Activated CD8-positive, alpha-beta memory T cell treated with anti-CD3 and anti-CD28 coated beads, Interleukin-2, amount 50 U/mL, for 4 hours (primary cell): Measurements from ENCODE around the gene ARHGEF26.

Experiments
- DNase-seq: peaks from one replicate; pipeline ENCODE4 v3.0.0-alpha.2; 2020

The ARHGEF26 gene

DNA sequence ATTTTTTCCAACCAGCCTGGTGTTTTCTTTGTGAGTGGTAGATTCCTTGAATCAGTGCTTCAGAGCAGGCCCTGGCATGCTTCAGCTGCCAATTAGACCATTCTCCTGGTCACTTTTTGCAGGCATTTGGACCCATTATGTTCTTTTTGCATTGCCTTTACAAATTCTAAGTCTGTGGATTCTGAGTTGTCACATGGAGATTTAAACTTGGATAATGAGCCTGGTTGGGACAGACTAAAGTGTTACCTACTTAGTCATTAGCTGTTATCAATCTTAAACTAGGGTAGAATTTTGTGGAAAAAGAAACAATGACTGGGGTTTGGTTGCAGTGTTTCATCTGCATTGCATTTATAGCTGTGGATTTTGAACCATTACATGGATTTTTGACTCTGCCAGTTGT, 40.6 kb downstream of the ARHGEF26 start:
- no peak for DNase-seq

GRCh38 chr3:154164387-154164786, 43.2 kb downstream of the ARHGEF26 start:
- no peak for DNase-seq

DNA sequence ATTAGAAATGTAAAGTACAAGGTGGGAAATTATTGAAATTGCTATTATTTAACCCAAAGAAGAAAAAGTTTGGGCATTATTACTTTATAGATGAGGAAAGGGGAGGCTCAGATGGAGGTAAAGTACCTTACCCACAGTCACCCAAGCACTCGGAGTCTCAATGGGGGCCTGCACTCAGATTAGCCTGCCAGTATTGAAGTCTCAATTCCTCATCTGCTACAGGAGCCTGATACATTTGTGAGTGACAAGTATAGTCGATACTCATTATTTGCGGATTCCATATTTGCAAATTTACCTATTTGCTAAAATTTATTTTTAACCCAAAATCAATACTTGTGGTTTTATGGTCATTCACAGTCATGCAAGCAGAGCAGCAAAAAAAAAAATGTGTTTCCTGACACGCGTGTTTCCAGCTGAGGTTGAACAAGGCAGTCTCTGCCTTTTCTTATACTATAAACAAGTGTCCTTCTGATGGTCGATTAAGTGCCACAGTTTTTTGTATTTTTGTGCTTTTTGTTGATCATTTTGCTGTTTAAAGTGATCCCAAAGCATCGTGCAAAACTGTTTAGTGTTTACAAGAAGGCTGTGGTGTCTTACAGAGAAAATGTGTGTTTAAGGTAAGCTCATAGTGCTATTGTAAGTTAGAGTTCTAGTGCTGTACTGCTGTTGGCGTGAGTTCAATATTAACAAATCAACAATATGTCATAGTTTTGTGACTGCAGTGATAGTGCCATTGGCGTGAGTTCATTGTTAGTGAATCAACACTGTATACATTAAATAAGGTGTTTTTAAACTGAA, 48.0 kb downstream of the ARHGEF26 start:
- DNase-seq, result no peak

GRCh38 chr3:154169796-154170110, 48.6 kb downstream of the ARHGEF26 start:
- no peak for DNase-seq

DNA sequence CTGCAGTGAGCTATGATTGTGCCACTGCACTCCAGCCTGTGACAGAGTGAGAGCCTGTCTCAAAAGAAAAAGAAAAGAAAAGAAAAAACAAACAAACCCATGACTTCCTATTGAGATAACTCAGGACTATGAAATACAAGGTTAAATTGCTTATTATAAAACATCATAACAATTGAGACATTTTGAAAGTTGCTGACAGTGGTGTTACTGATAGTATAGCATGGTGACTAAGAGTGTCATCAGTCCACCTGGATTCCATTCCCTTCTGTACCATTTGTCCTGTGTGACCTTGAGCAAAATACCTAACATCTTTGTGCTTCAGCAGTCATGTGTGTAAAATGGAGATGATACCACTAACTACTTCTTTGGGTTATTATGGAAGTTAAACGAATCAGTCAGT, 49.1 kb downstream of the ARHGEF26 start:
- no peak for DNase-seq

GRCh38 chr3:154175041-154175440, 53.9 kb downstream of the ARHGEF26 start:
- DNase-seq, result no peak

DNA sequence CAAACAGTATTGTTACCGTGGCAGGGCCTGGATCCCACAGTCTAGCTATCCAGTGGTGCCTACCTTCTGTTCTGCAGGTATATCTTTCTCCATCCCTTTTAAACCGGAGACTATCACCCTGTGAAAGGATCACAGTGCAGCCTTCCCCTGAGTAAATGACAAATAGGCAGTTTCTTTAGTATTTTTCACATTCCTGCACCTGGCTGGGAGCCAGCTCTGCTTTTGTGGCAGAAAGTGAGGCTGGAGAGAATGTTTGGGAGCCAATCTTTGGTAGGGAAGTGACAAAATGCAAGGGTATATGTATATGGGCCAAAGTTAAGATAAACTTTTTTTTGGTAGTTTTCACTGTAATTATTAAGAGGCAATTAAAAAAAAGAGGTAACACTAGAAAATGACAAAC, 54.8 kb downstream of the ARHGEF26 start:
- no peak for DNase-seq

DNA sequence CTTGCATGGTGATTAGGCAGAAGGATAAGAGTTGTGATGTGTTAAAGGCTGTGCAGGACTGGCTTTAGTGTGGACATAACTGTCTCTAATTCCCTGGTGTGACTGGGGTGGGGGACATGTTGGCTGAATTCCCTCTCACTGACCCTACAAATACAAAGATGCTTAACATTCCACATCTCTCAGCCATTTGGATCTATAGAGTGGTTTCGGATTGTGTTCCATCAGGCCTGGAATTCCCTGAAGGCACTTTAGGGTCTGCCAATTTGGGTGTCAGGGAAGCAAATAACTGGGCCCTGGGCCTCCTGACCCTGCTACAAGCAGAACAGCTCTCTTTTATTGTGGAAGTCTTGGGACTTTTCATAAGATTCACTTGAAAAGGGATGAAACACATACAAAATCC, 56.2 kb downstream of the ARHGEF26 start:
- no peak for DNase-seq

- DNase-seq, result no peak
Measured at GRCh38 chr3:154178172-154178571, 57.0 kb downstream of the ARHGEF26 start.

DNA sequence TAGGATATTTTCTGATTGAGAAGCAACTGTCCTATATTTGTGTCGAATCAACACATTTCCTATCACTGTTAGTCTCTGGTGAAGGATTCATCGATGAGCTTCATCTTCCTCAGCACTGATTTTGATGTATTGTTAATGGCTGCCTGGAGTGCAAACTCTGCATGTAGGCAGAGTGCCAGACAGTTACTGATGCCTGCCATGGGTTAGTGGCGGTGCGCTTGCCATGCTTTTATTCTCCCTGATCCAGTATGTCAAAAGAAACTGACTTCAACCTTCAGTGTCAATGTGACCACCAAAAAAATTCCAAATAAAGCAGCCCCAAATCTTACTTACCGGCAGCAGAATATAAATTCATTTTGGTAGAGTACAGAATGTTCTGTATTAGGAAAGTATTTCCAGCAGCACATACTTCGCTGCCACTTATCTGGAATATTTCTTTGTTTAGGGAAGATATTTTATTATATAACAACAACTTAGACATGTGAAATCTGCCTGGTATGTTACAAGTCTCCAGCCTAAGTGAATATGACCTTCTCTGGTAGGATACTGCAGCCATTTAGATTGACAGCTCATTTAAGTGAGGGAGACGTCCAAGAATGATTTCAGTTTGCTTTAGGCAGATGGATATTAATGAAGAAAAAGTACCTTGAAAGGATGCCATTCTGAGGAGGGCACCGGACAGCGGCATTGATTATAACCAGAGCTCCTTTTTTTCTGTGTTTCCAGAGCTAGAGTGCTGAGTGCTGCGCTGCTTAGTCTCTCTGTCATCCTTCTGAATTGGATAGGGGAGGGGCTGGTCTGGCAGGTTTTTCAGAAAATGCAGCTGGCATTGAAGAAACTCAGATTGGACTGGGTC, 59.9 kb downstream of the ARHGEF26 start:
- DNase-seq, result no peak

DNA sequence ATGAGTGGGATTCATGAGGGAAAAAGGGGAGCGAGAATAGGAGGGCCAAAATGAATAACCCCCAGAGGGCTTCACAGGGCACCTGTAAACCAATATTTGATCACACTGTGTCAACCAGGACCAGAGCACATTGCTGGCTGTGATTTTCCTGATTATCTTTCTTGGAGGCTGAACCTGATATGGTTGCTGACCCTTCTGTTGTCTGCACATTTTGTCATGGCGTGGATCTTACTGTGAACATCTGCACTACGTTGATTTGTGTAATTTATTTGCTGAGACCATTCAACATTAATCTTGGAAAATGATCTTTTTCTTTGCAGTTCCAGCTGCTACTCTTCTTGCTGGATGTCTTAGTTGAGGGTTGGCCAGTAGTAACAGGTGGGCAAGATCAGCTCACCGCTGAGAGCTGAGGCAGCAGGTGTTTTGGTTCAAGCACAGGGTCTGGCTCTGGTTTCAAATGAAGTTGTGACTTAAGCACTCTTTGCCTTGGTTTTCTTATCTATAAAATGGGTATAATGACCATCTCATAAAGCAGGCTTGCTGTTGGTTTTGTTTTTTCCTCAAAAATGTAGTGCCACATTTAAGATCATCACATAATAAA, 61.2 kb downstream of the ARHGEF26 start:
- DNase-seq, result no peak

DNA sequence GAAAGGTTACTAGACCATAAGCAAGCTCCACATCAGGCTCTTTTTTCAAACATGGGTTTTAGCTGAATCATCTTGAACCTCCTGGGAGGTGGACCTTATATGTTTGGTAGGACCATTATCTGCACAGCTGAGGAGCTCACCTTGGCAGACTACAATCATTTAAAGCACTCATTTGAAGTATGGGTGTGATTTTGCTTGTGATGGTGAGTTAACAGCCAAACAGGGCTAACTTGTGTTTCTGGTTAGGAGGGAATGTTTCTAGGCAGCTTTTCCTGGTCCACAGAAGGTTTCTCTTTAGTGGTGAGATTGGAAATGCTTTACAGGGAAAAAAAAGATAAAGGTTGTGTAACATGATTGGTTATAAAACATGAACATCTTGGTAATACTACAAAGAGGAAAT, 61.8 kb downstream of the ARHGEF26 start:
- DNase-seq, result no peak

DNA sequence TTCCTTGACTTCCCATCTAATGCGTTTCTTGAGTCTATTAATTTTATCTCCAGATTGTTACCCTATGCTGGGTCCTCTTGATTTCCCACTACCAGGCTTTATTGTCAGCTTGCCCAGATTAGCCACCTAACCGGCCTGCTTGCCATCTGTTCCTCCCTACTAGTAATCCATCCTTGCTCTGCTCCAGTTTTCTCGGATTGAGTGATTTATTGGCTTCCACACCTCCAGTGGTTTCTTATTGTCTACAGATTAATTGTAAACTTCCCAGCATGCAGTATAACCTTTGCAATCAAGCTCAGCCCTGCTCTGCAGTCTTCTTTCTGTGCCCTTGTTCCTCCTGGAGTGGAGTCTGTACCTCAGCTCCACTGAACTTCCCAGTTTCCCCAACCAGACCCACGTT, 63.4 kb downstream of the ARHGEF26 start:
- no peak for DNase-seq

GRCh38 chr3:154188437-154188836, 67.2 kb downstream of the ARHGEF26 start:
- DNase-seq, result no peak

GRCh38 chr3:154188846-154189245, 67.7 kb downstream of the ARHGEF26 start:
- DNase-seq, result no peak

- no peak for DNase-seq
Measured at GRCh38 chr3:154191520-154191919, 70.3 kb downstream of the ARHGEF26 start.

GRCh38 chr3:154192225-154192624, 71.0 kb downstream of the ARHGEF26 start:
- DNase-seq, result no peak

GRCh38 chr3:154193000-154193615, 71.9 kb downstream of the ARHGEF26 start:
- no peak for DNase-seq

DNA sequence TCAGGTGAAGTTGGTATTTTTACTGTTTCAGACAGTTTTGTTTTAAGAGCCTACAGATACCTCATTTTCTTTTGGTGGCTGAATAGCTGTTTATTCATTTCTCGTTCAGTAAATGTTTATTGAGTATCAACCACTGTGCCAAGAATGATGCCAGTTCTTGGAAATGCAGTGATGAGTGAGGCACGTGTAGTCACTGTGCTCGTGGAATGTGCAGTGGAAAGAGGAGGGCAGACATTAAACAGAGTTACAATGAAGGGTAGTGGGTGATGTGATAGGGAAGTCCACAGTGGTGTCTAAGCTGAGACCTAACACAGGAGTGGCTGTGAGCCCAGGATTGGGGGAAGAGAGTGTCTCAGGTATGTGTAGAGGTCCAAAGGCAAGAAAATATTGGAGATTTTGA, 73.7 kb downstream of the ARHGEF26 start:
- no peak for DNase-seq

- no peak for DNase-seq
Measured at GRCh38 chr3:154195620-154196356, 74.6 kb downstream of the ARHGEF26 start.

- no peak for DNase-seq
Measured at GRCh38 chr3:154197751-154198150, 76.6 kb downstream of the ARHGEF26 start.

- DNase-seq, result no peak
Measured at GRCh38 chr3:154209499-154209898, 88.3 kb downstream of the ARHGEF26 start.

DNA sequence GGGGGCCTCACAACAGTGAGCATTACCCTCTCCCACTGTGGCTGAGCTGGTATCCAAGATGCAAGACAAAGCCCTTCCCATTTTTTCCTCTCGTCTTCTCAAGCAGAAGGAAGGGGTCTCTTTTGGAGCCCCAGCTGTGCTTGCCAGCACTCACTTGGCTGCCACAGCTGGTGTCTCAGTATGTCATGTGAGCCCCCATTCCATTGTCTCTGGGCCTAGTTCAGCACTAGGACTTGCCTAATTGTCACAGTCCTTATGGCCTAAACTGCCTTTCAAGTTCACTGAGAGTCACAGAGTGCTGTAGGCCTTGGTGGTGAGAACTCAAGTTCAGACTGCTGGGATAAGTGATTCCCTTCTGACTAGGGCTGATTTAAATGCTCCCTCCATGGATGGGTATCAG, 89.8 kb downstream of the ARHGEF26 start:
- DNase-seq, result no peak
